Body of pancreas (tissue), 4 donors: Measurements from ENCODE around the gene BICRAL. TPM values are rescaled to one million over a fixed set of nuclear protein-coding genes. Genes with fewer than 3 reads are reported as not detected.
"Not testable (repeated sequence)": the region's sequence is repeated elsewhere in the genome, so short reads cannot be mapped to it uniquely, and the experiment has no call there.

ENCODE experiments used
- ATAC-seq: fragments of 150-250 bp; one replicate; pipeline ENCODE4 v1.9.1; 2016
- DNase-seq, 4 donors: peaks; one replicate each; pipeline ENCODE4 v3.0.0-alpha.2; 2019
- H3K27ac ChIP-seq, 4 donors: fragments of 200-600 bp; sonication (generic); 1 replicate in 3 of 4; 2 replicates in 1 of 4; pipeline versions ENCODE4 v1.5.1 to v1.6.1; 2016 to 2019; ENCODE audit warnings: mild to moderate bottlenecking in 1 of 4, mixed read lengths in 1 of 4, moderate library complexity in 1 of 4
- H3K27me3 ChIP-seq, 2 donors: fragments of 200-600 bp; sonication (generic); one replicate each; pipeline ENCODE4 v1.6.0; 2016; ENCODE audit warnings: mild to moderate bottlenecking in 1 of 2
- H3K36me3 ChIP-seq, 2 donors: fragments of 200-600 bp; sonication (generic); replicated peaks in 1 of 2; 2 replicates each; pipeline ENCODE4 v1.5.1; 2016; ENCODE audit warnings: low read depth in 2 of 2; ENCODE audit not compliant: insufficient read depth in 1 of 2
- H3K4me1 ChIP-seq: fragments of 200-600 bp; sonication (generic); one replicate; pipeline ENCODE4 v1.6.0; 2016
- H3K4me3 ChIP-seq, 2 donors: fragments of 200-600 bp; sonication (generic); 1 replicate in 1 of 2; 2 replicates in 1 of 2; pipeline ENCODE4 v1.5.1; 2016 to 2019
- H3K9me3 ChIP-seq, 3 donors: fragments of 200-600 bp; sonication (generic); 1 replicate in 2 of 3; 2 replicates in 1 of 3; pipeline ENCODE4 v1.5.1; 2016
- CTCF ChIP-seq, 7 experiments: fragments of 450-650 bp in 4 of 7; fragments of 200-600 bp in 3 of 7; sonication (generic) in 3 of 7; IDR thresholded peaks; one replicate each; pipeline ENCODE4 v1.5.1; 2016 to 2019; ENCODE audit warnings: antibody characterized with exemption in 7 of 7
- POLR2A ChIP-seq, 3 donors: fragments of 450-650 bp; IDR thresholded peaks; one replicate each; pipeline ENCODE4 v1.6.1; 2016; ENCODE audit warnings: antibody characterized with exemption in 3 of 3, mild to moderate bottlenecking in 2 of 3
- WGBS, 2 donors: methylation state at CpG; one replicate each; pipeline ENCODE4 v1.1.5; 2017; 5-methylcytosine and 5-hydroxymethylcytosine counted together
- intact Hi-C: fragments of 100-400 bp; cut with DNase I; formaldehyde crosslinking; loops from one replicate; pipeline ENCODE4 v1.15.1; 2023
- total RNA-seq, 2 donors: library from RNA; depleted of rRNA; stranded (reverse); fragments of >200 nt; gene quantifications; one replicate each; pipeline ENCODE4 v1.1.0, GENCODE V29; 2016

BICRAL gene
- total RNA-seq, 2 donors from 2014 or later, result 6.9 to 8.6 TPM

GRCh38 chr6:42790549-42791181, 8.8 kb downstream of the BICRAL start:
- no peak for DNase-seq
- Histone ChIP-seq H3K9me3 (no peaks in the 10 kb centered on the region), H3K27ac (peak overlapping the region in 3 of 4 donors; percentile 25 to 67 (median 53)), H3K27me3 (no peaks in the 10 kb centered on the region), H3K4me3 (no peak overlapping the region), H3K36me3 (no peaks in the 10 kb centered on the region), H3K4me1 (peaks cover 57% of the 10 kb centered on the region)
- TF ChIP-seq POLR2A (IDR thresholded peaks at IDR 0.05) (no peak), CTCF (IDR thresholded peaks at IDR 0.05) (no peak)
- intact Hi-C loops, result no loop called here
- 41 to 55% methylated on average over 5 of the region's 5 CpGs for WGBS, 2 donors
- no peak for ATAC-seq

GRCh38 chr6:42791706-42792320, 10.0 kb downstream of the BICRAL start:
- no peak for TF ChIP-seq CTCF (IDR thresholded peaks at IDR 0.05)
- no peak for TF ChIP-seq POLR2A (IDR thresholded peaks at IDR 0.05)
- peak in 1 of 4 donors; percentile 20 for DNase-seq
- ATAC-seq, result no peak
- Histone ChIP-seq H3K9me3 (no peaks in the 10 kb centered on the region), H3K36me3 (no peaks in the 10 kb centered on the region), H3K4me1 (peaks cover 45% of the 10 kb centered on the region), H3K27me3 (no peaks in the 10 kb centered on the region), H3K27ac (peak overlapping the region in 1 of 4 donors; percentile 25), H3K4me3 (no peak overlapping the region)
- 48 to 59% methylated on average over 3 of the region's 3 CpGs for WGBS, 2 donors
- intact Hi-C loops, result no loop called here

GRCh38 chr6:42795651-42796050, 13.8 kb downstream of the BICRAL start:
- DNase-seq, result no peak
- Histone ChIP-seq H3K36me3 (no peaks in the 10 kb centered on the region), H3K27me3 (no peaks in the 10 kb centered on the region), H3K4me3 (no peak overlapping the region), H3K27ac (no peak overlapping the region), H3K9me3 (no peaks in the 10 kb centered on the region), H3K4me1 (peaks cover 20% of the 10 kb centered on the region)
- ATAC-seq, result no peak
- WGBS, 2 donors, result 96 to 100% methylated on average over 1 of the region's 1 CpG
- intact Hi-C loops, result no loop called here
- TF ChIP-seq CTCF (IDR thresholded peaks at IDR 0.05) (no peak), POLR2A (IDR thresholded peaks at IDR 0.05) (no peak)

- Histone ChIP-seq H3K27ac (no peak overlapping the region), H3K9me3 (no peaks in the 10 kb centered on the region), H3K4me1 (peaks cover 19% of the 10 kb centered on the region), H3K36me3 (no peaks in the 10 kb centered on the region), H3K4me3 (no peak overlapping the region), H3K27me3 (no peaks in the 10 kb centered on the region)
- DNase-seq, result no peak
- TF ChIP-seq POLR2A (IDR thresholded peaks at IDR 0.05), result no peak
- no peak for TF ChIP-seq CTCF (IDR thresholded peaks at IDR 0.05)
- intact Hi-C loops, result no loop called here
- 95 to 98% methylated on average over 4 of the region's 4 CpGs for WGBS, 2 donors
- no peak for ATAC-seq
Observed at GRCh38 chr6:42796171-42796570, 14.3 kb downstream of the BICRAL start.

GRCh38 chr6:42797696-42798095, 15.8 kb downstream of the BICRAL start:
- H3K4me3 ChIP-seq, H3K36me3 ChIP-seq, intact Hi-C loops, H3K27ac ChIP-seq, DNase-seq, ATAC-seq, H3K27me3 ChIP-seq, H3K9me3 ChIP-seq: not testable (repeated sequence)
- peaks cover 12% of the 10 kb centered on the region for H3K4me1 ChIP-seq
- 85 to 88% methylated on average over 3 of the region's 3 CpGs for WGBS, 2 donors
